OCI-LY7 (cell line): ENCODE measurements around the gene SBF2.

ENCODE experiments used
- CTCF ChIP-seq: fragments of 200-600 bp; sonication (generic); conservative IDR thresholded peaks from 2 replicates; pipeline ENCODE4 v1.5.1; 2014; ENCODE audit warnings: mild to moderate bottlenecking, antibody characterized with exemption, low read length, moderate library complexity, mixed read lengths
- EZH2phosphoT487 ChIP-seq: fragments of 200-600 bp; sonication (generic); IDR thresholded peaks from 2 replicates; pipeline ENCODE4 v1.6.1; 2018; ENCODE audit warnings: low read depth, borderline replicate concordance, mild to moderate bottlenecking, mixed run types, antibody characterized with exemption, low read length, moderate library complexity, mixed read lengths

- TF ChIP-seq CTCF = no peak
- no peak for TF ChIP-seq EZH2phosphoT487
These were observed 143.2 kb downstream of the SBF2 start for GRCh38 chr11:10150800-10151199.
